Aorta (tissue), 5 donors: ENCODE data around the gene ITSN1. TPM values are rescaled to one million over a fixed set of nuclear protein-coding genes. Genes with fewer than 3 reads are reported as not detected.

ENCODE experiments used
- ATAC-seq: fragments of 200-7000 bp; cut with Tn5 transposase; one replicate; pipeline ENCODE4 v1.9.1; 2022; ENCODE audit warnings: moderate library complexity; ENCODE audit not compliant: low FRiP score
- DNase-seq, 2 donors: peaks; one replicate each; pipeline ENCODE4 v3.0.0-alpha.2; 2020
- H3K27ac ChIP-seq, 2 donors: one replicate each; pipeline ENCODE4 v1.5.1; 2013; ENCODE audit warnings: low read length in 2 of 2, mild to moderate bottlenecking in 2 of 2, moderate library complexity in 2 of 2, control low read depth in 1 of 2, inconsistent platforms in 1 of 2, low read depth in 1 of 2
- H3K27me3 ChIP-seq, 2 donors: one replicate each; pipeline ENCODE4 v1.6.1; 2013; ENCODE audit warnings: control low read depth in 1 of 2, low read length in 1 of 2, mild to moderate bottlenecking in 1 of 2, moderate library complexity in 1 of 2; ENCODE audit not compliant: insufficient read depth in 2 of 2, control insufficient read depth in 1 of 2
- H3K36me3 ChIP-seq, 2 donors: one replicate each; pipeline ENCODE4 v1.6.1; 2013; ENCODE audit warnings: control low read depth in 1 of 2, low read length in 1 of 2, mild to moderate bottlenecking in 1 of 2; ENCODE audit not compliant: insufficient read depth in 2 of 2, control insufficient read depth in 1 of 2
- H3K4me1 ChIP-seq, 2 donors: one replicate each; pipeline ENCODE4 v1.6.1; 2013; ENCODE audit warnings: low read length in 2 of 2, control low read depth in 1 of 2, mild to moderate bottlenecking in 1 of 2, moderate library complexity in 1 of 2; ENCODE audit not compliant: insufficient read depth in 2 of 2, control insufficient read depth in 1 of 2
- H3K4me3 ChIP-seq, 2 donors: one replicate each; pipeline ENCODE4 v1.5.1; 2013; ENCODE audit warnings: low read length in 2 of 2, control low read depth in 1 of 2, mild to moderate bottlenecking in 1 of 2
- H3K9me3 ChIP-seq: one replicate; pipeline ENCODE4 v1.6.1; 2013; ENCODE audit warnings: mild to moderate bottlenecking, low read length; ENCODE audit not compliant: control insufficient read depth
- WGBS, 2 donors: extraction: QIAGEN DNeasy Blood & Tissue Kit; methylation state at CpG; one replicate each; pipeline ENCODE4 v1.1.7; 2013; 5-methylcytosine and 5-hydroxymethylcytosine counted together
- intact Hi-C, 2 donors: fragments of 100-400 bp; cut with DNase I; formaldehyde crosslinking; loops; one replicate each; pipeline versions ENCODE4 v1.14.2 to v1.15.0; 2022
- polyA plus RNA-seq, 2 donors: library from polyadenylated mRNA; stranded (reverse); fragments of 200-250 nt; gene quantifications; one replicate each; pipeline ENCODE4 v1.2.3, GENCODE V29; 2013
- total RNA-seq, 2 donors: library from RNA; stranded (reverse); fragmentation: NEBNext Ultra II Directional; extraction: Animal tissue kit (Norgen Biotek cat#: 25700); gene quantifications; one replicate each; pipeline ENCODE4 v1.2.1, GENCODE V29; 2021
- donor health status: healthy with polysubstance abuse.
- donor health status: Bipolar disorder and iron deficiency.
- donor health status: DM: no; HTN: no; CAD: no.
- donor health status: DM: no; HTN: no; CAD: no.
- donor health status: DM: yes; HTN: yes; CAD: no.

The ITSN1 gene
- total and polyA plus RNA-seq, 4 donors = 20.8 to 103 (median 37.1) TPM

GRCh38 chr21:33753886-33754285 lies 111.6 kb downstream of the ITSN1 start:
- Histone ChIP-seq H3K27ac (no peak overlapping the region), H3K4me1 (peaks cover 0 to 3% of the 10 kb centered on the region in 2 donors), H3K4me3 (no peak overlapping the region), H3K27me3 (no peaks in the 10 kb centered on the region), H3K36me3 (no peaks in the 10 kb centered on the region), H3K9me3 (no peaks in the 10 kb centered on the region)
- WGBS, 2 donors = 69 to 83% methylated on average over 1 of the region's 1 CpG
- DNase-seq (no peak), ATAC-seq (no peak)
- intact Hi-C loops = loop anchor here (10.0 kb wide), 3 partner anchors 69 to 141 kb away; partner anchors contain the start of genes CRYZL1 (in 1 of the 2) and ITSN1 (in 1 of the 2)

GRCh38 chr21:33754481-33754880 lies 112.2 kb downstream of the ITSN1 start:
- intact Hi-C loops = loop anchor here (10.0 kb wide), 3 partner anchors 70 to 140 kb away; partner anchors contain the start of genes CRYZL1 (in 1 of the 2) and ITSN1 (in 1 of the 2)
- DNase-seq (no peak), ATAC-seq (no peak)
- no peaks in the 10 kb centered on the region for H3K27me3 ChIP-seq
- WGBS, 2 donors = 15 to 16% methylated on average over 4 of the region's 4 CpGs
- H3K4me3 ChIP-seq = no peak overlapping the region
- no peaks in the 10 kb centered on the region for H3K9me3 ChIP-seq
- peaks cover 0 to 3% of the 10 kb centered on the region in 2 donors for H3K4me1 ChIP-seq
- peak overlapping the region in 1 of 2 donors; percentile 36 for H3K27ac ChIP-seq
- H3K36me3 ChIP-seq = no peaks in the 10 kb centered on the region

- no peak for ATAC-seq
- intact Hi-C loops = loop anchor here (10.0 kb wide), 3 partner anchors 71 to 139 kb away; partner anchors contain the start of genes CRYZL1 (in 1 of the 2) and ITSN1 (in 1 of the 2)
These were observed 113.1 kb downstream of the ITSN1 start for GRCh38 chr21:33755354-33755753.

GRCh38 chr21:33760641-33761440 lies 118.5 kb downstream of the ITSN1 start:
- Histone ChIP-seq H3K36me3 (peaks cover 0 to 1% of the 10 kb centered on the region in 2 donors), H3K4me3 (no peak overlapping the region), H3K4me1 (peaks cover 0 to 3% of the 10 kb centered on the region in 2 donors), H3K9me3 (no peaks in the 10 kb centered on the region), H3K27ac (peak overlapping the region; percentile 19 to 95), H3K27me3 (no peaks in the 10 kb centered on the region)
- WGBS, 2 donors = 17% methylated on average over 9 of the region's 9 CpGs
- intact Hi-C loops = loop anchor here in 1 of 2 donors (2.0 to 5.0 kb wide), 2 partner anchors 104 to 118 kb away; partner anchors contain the start of gene ITSN1
- DNase-seq = peak in 1 of 2 donors; percentile 57
- peak; percentile 67 for ATAC-seq

More at GRCh38 chr21:33755354-33755753, 113.1 kb downstream of the ITSN1 start:
- Histone ChIP-seq H3K9me3 (no peaks in the 10 kb centered on the region), H3K4me1 (peaks cover under 1 to 3% of the 10 kb centered on the region in 2 donors), H3K4me3 (no peak overlapping the region), H3K36me3 (no peaks in the 10 kb centered on the region), H3K27ac (no peak overlapping the region), H3K27me3 (no peaks in the 10 kb centered on the region)
- DNase-seq = no peak
- WGBS, 2 donors = 77 to 79% methylated on average over 1 of the region's 1 CpG

- ATAC-seq (peak; percentile 89), DNase-seq (no peak)
- Histone ChIP-seq H3K9me3 (no peaks in the 10 kb centered on the region), H3K27me3 (no peaks in the 10 kb centered on the region), H3K4me3 (no peak overlapping the region), H3K27ac (peak overlapping the region; percentile 19 to 95), H3K4me1 (peaks cover 0 to 3% of the 10 kb centered on the region in 2 donors), H3K36me3 (peaks cover 3% of the 10 kb centered on the region in 2 donors)
- intact Hi-C loops = loop anchor here in 1 of 2 donors (2.0 to 5.0 kb wide), 2 partner anchors 104 to 119 kb away; partner anchors contain the start of gene ITSN1
- WGBS, 2 donors = 22 to 23% methylated on average over 6 of the region's 6 CpGs
These were observed 119.2 kb downstream of the ITSN1 start for GRCh38 chr21:33761441-33762036.

GRCh38 chr21:33762803-33763581 lies 120.7 kb downstream of the ITSN1 start:
- H3K9me3 ChIP-seq = no peaks in the 10 kb centered on the region
- H3K27ac ChIP-seq = no peak overlapping the region
- H3K36me3 ChIP-seq = peaks cover 3% of the 10 kb centered on the region in 2 donors
- H3K4me3 ChIP-seq = no peak overlapping the region
- no peaks in the 10 kb centered on the region for H3K27me3 ChIP-seq
- DNase-seq = no peak
- H3K4me1 ChIP-seq = peaks cover 0 to 3% of the 10 kb centered on the region in 2 donors
- intact Hi-C loops = loop anchor here in 1 of 2 donors (5.0 kb wide), 1 partner anchor 106 kb away; no protein-coding TSS in a partner anchor
- ATAC-seq = no peak
- 81 to 83% methylated on average over 9 of the region's 9 CpGs for WGBS, 2 donors

GRCh38 chr21:33763582-33763899 lies 121.2 kb downstream of the ITSN1 start:
- H3K4me3 ChIP-seq = no peak overlapping the region
- peaks cover 0 to 3% of the 10 kb centered on the region in 2 donors for H3K4me1 ChIP-seq
- 56 to 63% methylated on average over 3 of the region's 3 CpGs for WGBS, 2 donors
- no peak overlapping the region for H3K27ac ChIP-seq
- DNase-seq (no peak), ATAC-seq (no peak)
- H3K36me3 ChIP-seq = peaks cover 3% of the 10 kb centered on the region in 2 donors
- intact Hi-C loops = loop anchor here in 1 of 2 donors (5.0 kb wide), 1 partner anchor 106 kb away; no protein-coding TSS in a partner anchor
- H3K9me3 ChIP-seq = no peaks in the 10 kb centered on the region
- no peaks in the 10 kb centered on the region for H3K27me3 ChIP-seq

GRCh38 chr21:33767236-33767635 lies 124.9 kb downstream of the ITSN1 start:
- Histone ChIP-seq H3K9me3 (no peaks in the 10 kb centered on the region), H3K4me1 (peaks cover 0 to 3% of the 10 kb centered on the region in 2 donors), H3K4me3 (no peak overlapping the region), H3K27me3 (no peaks in the 10 kb centered on the region), H3K36me3 (peaks cover 7 to 8% of the 10 kb centered on the region in 2 donors), H3K27ac (no peak overlapping the region)
- ATAC-seq (no peak), DNase-seq (no peak)
- intact Hi-C loops = no loop called here
- WGBS, 2 donors = 97 to 100% methylated on average over 1 of the region's 1 CpG
